Adrenal gland (tissue), 5 donors: ENCODE data around the gene SERPING1.

Source experiments
- CTCF ChIP-seq, 6 experiments: fragments of 450-650 bp in 4 of 6; fragments of 200-600 bp in 2 of 6; sonication (generic) in 1 of 6; IDR thresholded peaks; 1 replicate in 5 of 6; 2 replicates in 1 of 6; pipeline versions ENCODE4 v1.5.1 to v1.8.0; 2016 to 2021; ENCODE audit warnings: antibody characterized with exemption in 6 of 6, mild to moderate bottlenecking in 2 of 6, moderate library complexity in 1 of 6
- POLR2A ChIP-seq, 2 donors: fragments of 450-650 bp; IDR thresholded peaks; one replicate each; pipeline ENCODE4 v1.6.1; 2017; ENCODE audit warnings: antibody characterized with exemption in 2 of 2, mild to moderate bottlenecking in 2 of 2, moderate library complexity in 1 of 2
- donor health status: DM: no; HTN: no; CAD: no.

GRCh38 chr11:57657194-57658022, 59.9 kb downstream of the SERPING1 start, which contains the start of gene CLP1:
- TF ChIP-seq CTCF (IDR thresholded peaks at IDR 0.05): no peak
- peak; percentile 67 to 86 for TF ChIP-seq POLR2A (IDR thresholded peaks at IDR 0.05)
